K562 (cell line): ENCODE data around the gene CRACR2B. TPM values are rescaled to one million over a fixed set of nuclear protein-coding genes. Genes with fewer than 3 reads are reported as not detected.

Experiments used
- BCOR ChIP-seq: fragments of 450-650 bp; IDR thresholded peaks from 2 replicates; pipeline ENCODE4 v1.6.1; 2016
- BRCA1 ChIP-seq, 2 experiments: fragments of 450-650 bp in 1 of 2; sonication (generic) in 1 of 2; formaldehyde crosslinking in 1 of 2; IDR thresholded peaks; 2 replicates each; pipeline versions ENCODE4 v1.5.0 to v1.6.1; 2017 to 2020; ENCODE audit warnings: mild to moderate bottlenecking in 1 of 2, missing genetic modification reagents in 1 of 2
- BRD4 ChIP-seq: fragments of 200-600 bp; sonication (generic); IDR thresholded peaks from 2 replicates; pipeline ENCODE4 v1.6.1; 2017; ENCODE audit warnings: inconsistent platforms
- CREB3 ChIP-seq: fragments of 450-650 bp; conservative IDR thresholded peaks from 2 replicates; pipeline ENCODE4 v1.6.1; 2016; ENCODE audit warnings: missing genetic modification characterization, low read depth, mild to moderate bottlenecking, missing compliant biosample characterization, moderate library complexity
- CTBP1 ChIP-seq: fragments of 450-650 bp; IDR thresholded peaks from 2 replicates; pipeline ENCODE4 v1.6.1; 2016; ENCODE audit warnings: borderline replicate concordance
- FOXM1 ChIP-seq, 2 experiments: fragments of 450-650 bp in 1 of 2; sonication (generic) in 1 of 2; formaldehyde crosslinking in 1 of 2; IDR thresholded peaks; 2 replicates each; pipeline versions ENCODE4 v1.6.1 to v1.9.0; 2017 to 2022; ENCODE audit warnings: low read depth in 2 of 2, mild to moderate bottlenecking in 2 of 2, missing genetic modification reagents in 1 of 2, moderate library complexity in 1 of 2
- GABPB1 ChIP-seq: sonication (generic); formaldehyde crosslinking; IDR thresholded peaks from 2 replicates; pipeline ENCODE4 v1.8.0; 2022; ENCODE audit warnings: mild to moderate bottlenecking, missing genetic modification reagents
- KLF6 ChIP-seq: fragments of 250-450 bp; sonication (Bioruptor Pico); IDR thresholded peaks from 2 replicates; pipeline ENCODE4 v1.4.0; 2020; ENCODE audit warnings: mild to moderate bottlenecking, moderate library complexity, borderline replicate concordance
- LCOR ChIP-seq: sonication (generic); formaldehyde crosslinking; IDR thresholded peaks from 2 replicates; pipeline ENCODE4 v1.8.0; 2022; ENCODE audit warnings: mild to moderate bottlenecking, missing genetic modification reagents
- MYBL2 ChIP-seq, 2 experiments: fragments of 450-650 bp in 1 of 2; sonication (generic) in 1 of 2; formaldehyde crosslinking in 1 of 2; IDR thresholded peaks; 2 replicates each; pipeline versions ENCODE4 v1.6.1 to v1.8.1; 2017 to 2022; ENCODE audit warnings: borderline replicate concordance in 1 of 2, inconsistent platforms in 1 of 2, low read depth in 1 of 2, mild to moderate bottlenecking in 1 of 2, missing genetic modification reagents in 1 of 2, moderate library complexity in 1 of 2
- NFE2L1 ChIP-seq: fragments of 450-650 bp; IDR thresholded peaks from 2 replicates; pipeline ENCODE4 v1.6.1; 2016; ENCODE audit warnings: missing genetic modification characterization, low read depth, mild to moderate bottlenecking, missing compliant biosample characterization, moderate library complexity, borderline replicate concordance
- PURB ChIP-seq: sonication (generic); formaldehyde crosslinking; IDR thresholded peaks from 2 replicates; pipeline ENCODE4 v1.9.0; 2021; ENCODE audit warnings: low read depth, mild to moderate bottlenecking, missing genetic modification reagents
- RBFOX2 ChIP-seq: fragments of 200-400 bp; formaldehyde crosslinking; IDR thresholded peaks from 2 replicates; pipeline ENCODE4 v1.6.1; 2017; ENCODE audit warnings: low read depth, mild to moderate bottlenecking, low read length, moderate library complexity
- SNRNP70 ChIP-seq: fragments of 200-400 bp; formaldehyde crosslinking; optimal IDR thresholded peaks from 2 replicates; pipeline ENCODE3; 2017; ENCODE audit warnings: low read depth, low read length
- TAF1 ChIP-seq: IDR thresholded peaks from 2 replicates; pipeline ENCODE4 v1.6.1; 2011; ENCODE audit warnings: mild to moderate bottlenecking, low read length, moderate library complexity; ENCODE audit not compliant: insufficient read depth, control insufficient read depth, severe bottlenecking; ENCODE audit errors: extremely low read depth
- THRAP3 ChIP-seq: fragments of 450-650 bp; IDR thresholded peaks from 2 replicates; pipeline ENCODE4 v1.6.1; 2016; ENCODE audit warnings: mild to moderate bottlenecking, inconsistent platforms, borderline replicate concordance
- ZBTB26 ChIP-seq: fragments of 450-650 bp; formaldehyde crosslinking; IDR thresholded peaks from 2 replicates; pipeline ENCODE4 v1.4.0; 2022; ENCODE audit warnings: missing genetic modification characterization
- ZNF431 ChIP-seq: sonication (generic); formaldehyde crosslinking; IDR thresholded peaks from 2 replicates; pipeline ENCODE4 v1.8.0; 2022; ENCODE audit warnings: mild to moderate bottlenecking, missing genetic modification reagents
- ZNF445 ChIP-seq: fragments of 250-450 bp; sonication (Bioruptor Pico); IDR thresholded peaks from 2 replicates; pipeline ENCODE4 v1.4.0; 2020; ENCODE audit warnings: low read depth, mild to moderate bottlenecking, moderate library complexity
- ZNF609 ChIP-seq: sonication (generic); formaldehyde crosslinking; IDR thresholded peaks from 2 replicates; pipeline ENCODE4 v1.8.1; 2023; ENCODE audit warnings: missing genetic modification reagents, mild to moderate bottlenecking, borderline replicate concordance
- polyA plus RNA-seq, 8 experiments: library from polyadenylated mRNA; depleted of rRNA in 4 of 8; stranded (reverse) in 5 of 8; unstranded in 3 of 8; fragments of >200 nt; fragmentation: Nextera tagmentation in 2 of 8; fragmentation: Illumina TruSeq in 1 of 8; extraction: Ambion mirVana in 2 of 8; extraction: Trizol in 1 of 8; gene quantifications; 2 replicates each; pipeline versions ENCODE4 v1.2.1 to v1.2.3, GENCODE V29; 2011 to 2014; ENCODE audit warnings: inconsistent platforms in 1 of 8, missing spikeins in 1 of 8
- total RNA-seq, 7 experiments: library from RNA; depleted of rRNA in 6 of 7; stranded (reverse); fragments of >200 nt in 6 of 7; fragmentation: Illumina TruSeq in 2 of 7; extraction: Trizol in 2 of 7; gene quantifications; 2 replicates each; pipeline versions ENCODE4 v1.2.1 to v1.2.3, GENCODE V29; 2011 to 2021; ENCODE audit warnings: low replicate concordance in 1 of 7

Gene CRACR2B
- total and polyA plus RNA-seq, 9 of the 15 experiments (the other 6 are each of a cell fraction or from before 2014, with no cell fraction given) = 0.10 to 51.0 (median 6.0) TPM

- TF ChIP-seq ZNF609 (CRISPR knock-in tag) (no peak), CTBP1 (peak; percentile 87), ZBTB26 (CRISPR knock-in tag) (0 out of 2 replicates have a peak, but pooled peaks have one; percentile 26), PURB (CRISPR knock-in tag) (no peak), NFE2L1 (tag) (no peak), SNRNP70 (no peak), BCOR (peak; percentile 39; the same call in 1 of the 2 replicates), GABPB1 (no peak), BRCA1 (IDR thresholded peaks at IDR 0.05) (no peak), BRCA1 (CRISPR knock-in tag; IDR thresholded peaks at IDR 0.05) (no peak), ZNF445 (CRISPR knock-in tag) (no peak), MYBL2 (IDR thresholded peaks at IDR 0.05; ENCODE audit: low read depth) (no peak), MYBL2 (CRISPR knock-in tag; IDR thresholded peaks at IDR 0.05; ENCODE audit: borderline replicate concordance) (no peak), BRD4 (no peak), LCOR (CRISPR knock-in tag) (no peak), THRAP3 (no peak), ZNF431 (0 out of 2 replicates have a peak, but pooled peaks have one; percentile 29), CREB3 (no peak), KLF6 (0 out of 2 replicates have a peak, but pooled peaks have one; percentile 26), TAF1 (peak; percentile 39), FOXM1 (IDR thresholded peaks at IDR 0.05; ENCODE audit: low read depth) (no peak), FOXM1 (CRISPR knock-in tag; IDR thresholded peaks at IDR 0.05; ENCODE audit: low read depth) (peak; percentile 83; the same call in 1 of the 2 replicates), RBFOX2 (peak; percentile 86)
These were observed 398 bp upstream of the CRACR2B start (continued) for GRCh38 chr11:827146-827896.
